Occipital lobe (tissue), 2 donors: ENCODE data around the gene TUBG1. TPM values are rescaled to one million over a fixed set of nuclear protein-coding genes. Genes with fewer than 3 reads are reported as not detected.

Experiments used
- DNase-seq: peaks from one replicate; lab custom pipeline; 2025; lab: John Stamatoyannopoulos, UW
- total RNA-seq: library from RNA; depleted of rRNA; stranded (reverse); fragments of >200 nt; gene quantifications from one replicate; pipeline ENCODE4 v1.2.3, GENCODE V29; 2014

Gene TUBG1
- total RNA-seq: 10.3 TPM

DNA sequence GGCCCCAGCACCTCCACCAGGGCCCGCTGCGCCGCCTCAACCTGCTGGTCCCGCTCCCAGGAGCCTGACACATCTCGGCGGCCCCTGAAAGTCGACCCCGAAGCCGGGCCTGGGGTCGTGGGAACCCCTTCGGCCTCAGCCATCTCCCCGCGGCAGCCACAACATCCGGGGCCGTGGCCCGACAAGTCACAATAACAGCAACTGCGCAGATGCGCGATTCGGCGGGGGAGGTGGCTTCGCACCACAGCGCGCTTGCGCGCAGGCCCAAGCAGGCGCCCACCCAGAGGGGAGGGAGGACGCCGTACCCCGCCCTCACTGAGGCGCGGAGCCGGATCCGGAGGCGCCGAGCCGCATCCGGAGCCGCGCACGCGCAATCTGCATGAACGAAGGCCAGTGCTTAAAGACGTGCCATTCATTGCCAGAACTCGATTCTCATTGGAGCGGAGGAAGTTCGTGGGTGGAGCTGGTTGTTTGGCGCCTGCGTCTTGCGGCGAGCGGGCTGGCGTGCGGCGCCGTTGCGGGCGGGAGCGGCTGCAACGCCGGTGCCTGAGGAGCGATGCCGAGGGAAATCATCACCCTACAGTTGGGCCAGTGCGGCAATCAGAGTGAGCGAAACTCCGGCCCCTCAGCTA, at the start of gene TUBG1, which contains the start of gene RETREG3:
TSS of gene TUBG1 (plus strand) at position 502 of the 632 bp plus-strand sequence. CDS start at position 557, 55 bp downstream.
TSS of gene RETREG3 (minus strand) at position 193 of the 632 bp plus-strand sequence. CDS start at position 143, 50 bp downstream.
- DNase-seq: peak; percentile 97

DNA sequence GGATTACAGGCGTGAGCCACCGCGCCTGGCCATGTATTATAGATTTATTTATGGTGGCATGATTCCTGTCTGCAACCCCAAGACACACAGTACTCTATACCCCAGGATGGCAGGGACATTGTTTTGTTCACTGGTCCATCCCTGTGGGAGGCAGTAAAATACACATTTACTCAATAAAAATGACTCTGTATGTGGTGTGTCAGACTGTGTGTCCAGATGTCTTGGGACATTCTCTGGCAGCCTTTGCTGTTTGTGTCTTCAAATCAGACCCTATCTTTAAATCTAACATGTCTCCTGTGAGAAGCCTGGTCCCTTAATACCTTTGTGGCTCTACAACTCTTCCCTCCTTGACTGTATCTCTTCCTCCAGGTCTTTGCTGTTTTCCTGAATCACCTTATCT, 49.2 kb upstream of the TUBG1 start:
- DNase-seq: no peak

DNA sequence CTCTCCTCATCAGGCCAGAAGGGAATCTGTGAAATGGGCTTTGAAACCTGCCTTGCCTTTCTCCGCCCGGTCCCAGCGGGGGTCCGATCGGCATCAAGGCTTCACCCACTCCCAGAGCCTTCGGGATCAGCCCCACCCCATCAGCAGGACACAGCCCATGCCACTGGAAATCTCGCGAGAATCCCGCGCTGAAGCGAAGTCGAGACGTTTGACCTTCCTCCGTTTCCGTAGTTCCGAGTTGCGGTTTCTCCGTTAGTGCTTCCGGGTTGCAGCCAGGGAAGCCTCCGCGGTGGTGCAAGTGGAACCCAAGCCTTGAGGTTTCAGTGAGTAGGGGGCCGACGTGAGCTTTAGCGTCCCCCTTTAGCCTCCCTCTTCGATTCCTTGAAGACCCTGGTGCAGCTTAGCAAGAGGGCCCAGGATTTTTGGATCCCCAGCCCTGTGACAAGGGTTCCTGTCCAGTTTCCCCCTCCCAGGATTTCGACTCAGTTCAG, 47.5 kb upstream of the TUBG1 start, which contains the start of gene COASY:
TSS of gene COASY (plus strand) at position 252 of the 491 bp plus-strand sequence. CDS start 475 bp downstream, outside the sequence.
- DNase-seq: peak; percentile 91

DNA sequence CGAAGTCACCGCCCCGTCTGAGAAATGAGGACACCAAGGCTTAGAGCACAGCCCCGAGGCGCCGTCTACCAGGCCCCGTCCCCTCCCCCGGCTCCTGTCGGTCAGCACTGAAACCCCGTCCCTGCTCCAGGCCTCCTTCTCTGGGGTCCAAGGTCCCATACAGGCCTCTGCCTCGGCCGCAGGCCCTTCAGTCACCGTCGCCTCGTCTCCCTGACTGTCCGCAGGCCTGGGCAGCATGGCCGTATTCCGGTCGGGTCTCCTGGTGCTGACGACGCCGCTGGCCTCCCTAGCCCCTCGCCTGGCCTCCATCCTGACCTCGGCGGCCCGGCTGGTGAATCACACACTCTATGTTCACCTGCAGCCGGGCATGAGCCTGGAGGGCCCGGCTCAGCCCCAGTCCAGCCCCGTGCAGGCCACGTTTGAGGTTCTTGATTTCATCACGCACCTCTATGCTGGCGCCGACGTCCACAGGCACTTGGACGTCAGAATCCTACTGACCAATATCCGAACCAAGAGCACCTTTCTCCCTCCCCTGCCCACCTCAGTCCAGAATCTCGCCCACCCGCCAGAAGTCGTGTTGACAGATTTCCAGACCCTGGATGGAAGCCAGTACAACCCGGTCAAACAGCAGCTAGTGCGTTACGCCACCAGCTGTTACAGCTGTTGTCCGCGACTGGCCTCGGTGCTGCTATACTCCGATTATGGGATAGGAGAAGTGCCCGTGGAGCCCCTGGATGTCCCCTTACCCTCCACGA, 46.9 kb upstream of the TUBG1 start:
- DNase-seq: no peak

DNA sequence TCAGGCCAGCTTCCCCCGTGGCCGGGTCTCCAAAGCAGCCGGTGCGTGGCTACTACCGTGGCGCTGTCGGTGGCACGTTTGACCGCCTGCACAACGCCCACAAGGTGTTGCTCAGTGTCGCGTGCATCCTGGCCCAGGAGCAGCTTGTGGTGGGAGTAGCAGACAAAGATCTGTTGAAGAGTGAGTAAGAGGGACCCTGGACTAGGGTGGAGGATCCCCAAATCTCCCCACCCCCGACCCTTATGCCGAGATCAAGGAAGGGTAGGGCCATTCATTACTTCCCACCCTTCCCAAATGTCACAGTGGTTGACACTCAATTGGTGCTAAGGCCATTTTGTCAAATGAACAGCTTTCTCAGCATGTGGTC, 46.4 kb upstream of the TUBG1 start:
- no peak for DNase-seq

DNA sequence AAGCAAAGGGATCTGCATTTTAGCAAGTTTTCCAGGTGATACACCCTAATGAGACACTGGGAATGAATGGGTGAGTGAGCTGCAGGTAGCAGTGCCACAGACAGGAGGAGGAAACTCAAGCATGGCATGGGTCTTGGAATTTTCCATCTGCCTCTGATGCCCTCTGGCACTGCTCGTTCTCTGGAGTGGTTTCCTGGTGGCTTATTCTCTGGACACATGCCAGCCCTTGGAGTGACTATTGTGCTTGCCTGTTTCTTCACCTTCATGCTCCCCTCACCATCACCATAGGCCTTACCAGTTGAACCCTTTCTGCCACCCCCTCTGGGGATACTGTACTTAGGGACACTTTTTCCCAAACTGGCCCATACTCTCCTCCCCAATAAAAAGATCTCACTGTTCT, 45.9 kb upstream of the TUBG1 start:
- no peak for DNase-seq

DNA sequence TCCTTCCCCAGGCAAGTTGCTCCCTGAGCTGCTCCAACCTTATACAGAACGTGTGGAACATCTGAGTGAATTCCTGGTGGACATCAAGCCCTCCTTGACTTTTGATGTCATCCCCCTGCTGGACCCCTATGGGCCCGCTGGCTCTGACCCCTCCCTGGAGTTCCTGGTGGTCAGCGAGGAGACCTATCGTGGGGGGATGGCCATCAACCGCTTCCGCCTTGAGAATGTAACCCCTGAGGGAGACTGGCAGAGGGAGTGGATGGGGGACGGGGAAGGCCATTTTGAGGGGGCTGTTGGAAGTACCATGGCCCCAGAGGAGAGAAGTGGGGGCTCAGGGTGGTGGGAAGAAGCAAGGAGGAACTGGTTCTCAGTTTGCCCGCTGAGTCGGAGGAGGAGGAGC, 45.5 kb upstream of the TUBG1 start:
- no peak for DNase-seq

DNA sequence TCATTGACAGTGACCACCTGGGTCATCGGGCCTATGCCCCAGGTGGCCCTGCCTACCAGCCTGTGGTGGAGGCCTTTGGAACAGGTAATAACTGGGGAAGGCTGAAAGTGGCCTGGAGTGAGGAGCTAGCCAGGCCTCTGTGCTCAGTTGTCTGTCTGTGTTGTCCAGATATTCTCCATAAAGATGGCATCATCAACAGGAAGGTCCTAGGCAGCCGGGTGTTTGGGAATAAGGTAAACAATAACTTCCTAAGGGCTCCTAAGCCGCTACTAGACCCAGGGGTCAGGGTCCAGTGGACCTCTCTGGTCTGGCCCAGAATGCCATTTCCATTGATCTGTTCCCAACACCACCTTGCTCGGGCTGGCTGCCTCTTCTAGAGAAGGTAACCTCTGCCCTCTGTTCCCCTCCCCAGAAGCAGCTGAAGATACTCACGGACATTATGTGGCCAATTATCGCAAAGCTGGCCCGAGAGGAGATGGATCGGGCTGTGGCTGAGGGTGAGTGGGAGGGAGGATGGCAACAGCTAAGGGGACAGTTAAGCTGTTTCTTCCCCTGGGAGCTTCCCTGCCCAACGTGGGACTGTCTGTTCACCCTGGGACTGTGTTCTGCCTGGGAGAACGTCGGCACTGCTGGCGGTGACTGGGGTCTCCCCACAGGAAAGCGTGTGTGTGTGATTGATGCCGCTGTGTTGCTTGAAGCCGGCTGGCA, 44.5 kb upstream of the TUBG1 start:
- no peak for DNase-seq

DNA sequence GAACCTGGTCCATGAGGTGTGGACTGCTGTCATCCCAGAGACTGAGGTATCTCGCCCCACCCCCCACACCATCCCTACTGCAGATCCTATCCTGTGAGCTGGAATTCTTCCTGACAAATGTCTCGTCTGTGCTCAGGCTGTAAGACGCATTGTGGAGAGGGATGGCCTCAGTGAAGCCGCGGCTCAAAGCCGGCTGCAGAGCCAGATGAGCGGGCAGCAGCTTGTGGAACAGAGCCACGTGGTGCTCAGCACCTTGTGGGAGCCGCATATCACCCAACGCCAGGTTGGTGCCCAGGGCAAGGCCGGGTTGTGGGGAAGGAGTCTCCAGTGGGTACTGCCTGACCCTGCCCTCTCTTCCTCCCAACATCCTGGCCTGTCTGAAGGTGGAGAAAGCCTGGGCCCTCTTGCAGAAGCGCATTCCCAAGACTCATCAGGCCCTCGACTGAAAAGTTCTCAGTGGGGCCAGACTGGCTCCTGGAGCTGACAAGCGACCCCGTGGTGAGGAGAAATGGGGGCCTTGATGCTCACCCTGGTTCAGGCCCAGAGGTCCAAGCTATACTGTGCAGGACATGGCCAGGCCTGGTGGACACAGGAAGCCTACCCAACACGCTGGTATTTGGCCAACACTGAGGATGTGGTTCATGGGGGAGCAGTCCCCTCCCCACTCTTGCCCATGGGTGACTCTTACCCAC, 43.8 kb upstream of the TUBG1 start:
- no peak for DNase-seq

DNA sequence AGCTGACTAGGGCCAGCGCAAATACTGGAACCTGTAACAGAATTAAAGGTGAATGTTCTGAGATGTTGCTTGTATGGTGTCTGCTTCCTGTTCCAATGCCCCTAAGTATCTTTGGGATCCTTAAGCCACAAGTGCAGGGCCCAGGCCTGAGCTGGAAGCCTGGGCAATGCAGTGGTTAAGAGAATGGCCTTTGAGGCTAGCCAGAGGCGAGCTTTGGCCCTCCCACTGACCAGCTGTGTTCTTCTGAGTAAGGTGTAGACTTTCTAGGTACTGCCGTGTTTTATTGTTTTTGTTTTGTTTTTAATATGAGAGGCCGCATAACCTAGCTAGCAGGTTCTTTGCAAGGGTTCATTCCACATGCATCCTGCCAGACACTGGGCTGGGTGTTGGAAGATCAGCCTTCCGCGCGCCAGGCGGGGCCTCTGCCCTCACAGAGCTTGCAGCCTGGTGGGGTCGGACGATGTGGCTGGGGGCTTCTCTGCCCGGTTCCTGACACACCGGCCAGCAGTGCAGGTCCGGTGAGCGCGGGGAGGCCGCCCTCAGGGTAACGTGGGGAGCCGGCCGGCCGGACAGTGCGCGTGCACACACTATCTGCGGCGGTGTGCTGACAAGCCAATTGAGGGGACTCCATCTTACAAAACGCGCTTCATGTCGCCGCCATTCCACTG, 43.1 kb upstream of the TUBG1 start:
- DNase-seq: no peak

DNA sequence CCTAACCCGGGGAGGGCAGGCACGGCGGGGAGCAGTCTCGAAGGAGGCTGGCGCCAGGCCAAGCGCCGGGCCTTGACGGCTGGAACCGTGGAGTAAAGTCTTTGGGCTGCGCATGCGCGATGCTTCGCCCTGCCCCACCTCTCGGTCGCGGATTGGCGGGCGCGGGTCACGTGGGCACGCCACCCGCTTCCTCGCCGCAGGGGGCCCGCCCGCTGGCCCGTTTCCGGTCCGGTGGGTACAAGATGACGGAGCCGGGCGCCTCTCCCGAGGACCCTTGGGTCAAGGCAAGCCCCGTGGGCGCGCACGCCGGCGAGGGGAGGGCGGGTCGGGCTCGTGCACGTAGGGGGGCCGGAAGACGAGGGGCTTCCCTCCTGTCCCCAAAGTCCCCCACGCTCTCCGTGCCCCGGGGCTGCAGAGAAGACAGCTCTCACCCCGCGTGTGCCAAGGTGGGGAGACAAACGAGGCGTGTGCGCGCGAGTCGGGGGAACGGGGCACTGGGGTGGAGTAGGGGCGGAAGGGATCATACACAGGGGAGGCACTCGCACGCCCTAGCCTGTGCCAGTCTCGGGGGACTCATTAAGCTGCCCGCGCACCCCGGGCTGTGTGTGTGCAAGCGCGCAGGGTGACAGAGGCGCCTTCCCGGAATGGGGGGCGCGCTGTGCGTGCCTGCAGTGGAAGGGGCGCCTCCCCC, 42.5 kb upstream of the TUBG1 start, which contains the start of gene MLX:
TSS of gene MLX (plus strand) at position 218 of the 691 bp plus-strand sequence. CDS start at position 243, 25 bp downstream.
- peak; percentile 74 for DNase-seq

DNA sequence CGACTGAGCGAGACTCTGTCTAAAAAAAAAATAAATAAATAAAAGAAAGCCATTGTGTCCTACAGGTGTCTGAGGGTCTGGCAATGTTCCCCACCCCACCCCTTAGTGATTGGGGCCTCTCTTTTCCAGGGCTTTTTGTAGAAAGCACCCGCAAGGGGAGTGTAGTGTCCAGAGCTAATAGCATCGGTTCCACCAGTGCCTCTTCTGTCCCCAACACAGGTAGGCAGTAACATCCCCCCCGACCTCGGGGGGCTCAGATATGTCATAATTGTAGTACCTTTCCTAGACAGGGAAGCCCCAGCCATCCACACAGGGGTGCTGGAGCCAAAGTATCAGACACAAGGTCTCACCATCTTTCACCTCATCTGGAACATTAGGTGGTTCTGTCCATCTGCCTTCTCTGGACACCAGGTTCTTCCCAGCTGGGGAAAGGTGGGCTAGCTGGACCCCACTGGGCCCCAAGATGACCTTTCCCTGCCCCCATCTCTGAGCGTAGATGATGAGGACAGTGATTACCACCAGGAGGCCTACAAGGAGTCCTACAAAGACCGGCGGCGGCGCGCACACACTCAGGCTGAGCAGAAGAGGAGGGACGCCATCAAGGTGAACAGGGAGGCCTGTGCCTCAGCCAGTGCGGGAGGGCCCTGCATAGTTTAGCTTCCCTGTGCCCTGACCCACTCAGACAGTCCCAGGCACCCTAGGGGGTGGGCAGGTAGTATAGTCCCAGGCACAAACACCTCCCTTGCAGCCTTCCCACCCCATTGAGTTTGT, 41.0 kb upstream of the TUBG1 start:
- no peak for DNase-seq

DNA sequence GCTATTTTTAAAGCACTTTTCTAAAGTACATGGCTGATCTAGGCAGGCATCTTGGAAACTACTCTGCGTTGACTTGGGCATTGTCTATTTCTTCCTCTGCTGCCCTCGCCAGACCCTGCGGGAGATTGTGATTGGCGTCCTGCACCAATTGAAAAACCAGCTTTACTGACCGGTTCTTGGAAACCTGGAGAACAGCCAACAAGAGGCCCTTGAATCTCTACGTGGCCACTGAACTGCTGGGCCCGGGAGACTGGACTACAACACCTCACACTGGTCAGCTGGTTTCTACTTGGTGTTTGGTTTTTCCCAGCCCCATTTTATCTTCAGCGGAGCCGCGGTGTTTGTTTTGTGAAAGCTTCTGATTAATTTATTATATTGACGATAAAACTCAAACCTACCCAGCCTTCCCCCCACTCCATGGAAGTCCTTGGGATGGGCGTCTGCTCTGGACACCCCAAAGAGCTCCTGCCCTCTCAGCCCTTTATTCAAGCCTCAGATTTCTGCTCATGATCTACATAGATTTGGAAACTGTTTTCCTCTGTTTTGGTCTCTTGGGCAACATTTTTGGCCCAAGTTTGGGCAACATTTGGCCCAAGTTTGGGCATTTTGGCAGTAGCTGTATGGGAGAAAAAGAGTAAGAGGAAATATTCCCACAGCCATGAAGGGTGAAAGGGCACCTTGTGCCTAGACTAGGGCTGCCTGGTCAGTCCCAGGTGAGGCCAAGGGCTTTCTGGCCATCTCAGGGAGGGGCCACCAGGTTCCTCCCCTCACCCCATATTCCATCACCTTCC, 37.9 kb upstream of the TUBG1 start:
- DNase-seq: no peak

DNA sequence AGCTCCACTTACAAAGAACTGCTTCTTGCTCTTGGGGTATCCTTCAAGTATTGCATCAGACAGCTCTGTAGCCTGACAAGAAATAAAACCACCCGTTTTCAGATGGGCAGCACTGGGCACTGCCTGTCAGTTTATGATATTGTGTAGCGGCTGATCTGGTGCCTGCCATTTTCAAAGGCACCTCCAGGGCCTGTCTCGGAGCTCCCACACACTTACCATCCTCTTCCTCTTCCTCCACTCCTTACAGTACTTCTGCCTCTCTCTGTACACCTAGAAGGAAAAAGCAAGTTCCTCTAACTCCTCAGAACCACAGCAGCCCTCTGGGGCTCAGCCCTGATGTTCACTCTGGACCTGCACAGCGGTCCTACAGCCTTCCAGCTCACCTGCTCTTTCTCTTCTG, 36.4 kb upstream of the TUBG1 start:
- DNase-seq: no peak

DNA sequence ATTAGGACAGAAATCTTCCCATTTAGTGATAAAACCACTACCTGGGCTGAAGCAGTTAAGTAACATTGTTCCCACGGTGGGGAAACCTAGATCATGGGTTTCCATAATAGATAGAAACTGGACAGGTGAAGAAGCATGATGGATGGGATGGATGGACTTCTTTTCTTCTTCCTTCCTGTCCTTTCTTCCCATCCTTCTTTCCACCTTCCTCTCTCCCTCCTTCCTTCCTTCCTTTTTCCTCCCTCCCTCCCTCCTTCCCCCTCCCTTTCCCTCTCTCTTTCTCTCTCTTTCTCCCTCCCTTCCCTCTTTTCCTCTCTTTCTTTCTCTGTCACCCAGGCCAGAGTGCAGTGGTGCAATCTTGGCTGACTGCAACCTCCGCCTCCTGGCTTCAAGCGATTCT, 35.0 kb upstream of the TUBG1 start:
- DNase-seq: no peak

DNA sequence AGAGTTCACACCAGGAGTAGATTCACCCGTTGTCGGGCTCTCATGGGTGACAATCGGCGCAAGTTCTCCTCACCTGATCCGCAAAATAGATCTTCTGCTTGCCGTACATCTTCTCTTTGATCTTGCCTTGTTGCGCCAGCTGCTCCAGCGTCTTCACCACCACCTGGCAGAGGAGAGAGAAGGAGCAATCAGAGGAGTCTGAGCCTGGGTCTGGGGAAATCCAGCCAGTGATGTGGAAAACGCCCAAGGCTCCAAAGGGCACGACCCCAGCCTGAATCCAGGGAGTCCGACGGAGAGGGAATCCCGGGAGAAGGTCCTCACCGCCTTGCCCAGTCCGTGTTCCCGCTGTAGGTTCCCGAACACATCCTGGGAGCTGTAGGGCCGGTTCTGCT, 32.3 kb upstream of the TUBG1 start:
- no peak for DNase-seq

DNA sequence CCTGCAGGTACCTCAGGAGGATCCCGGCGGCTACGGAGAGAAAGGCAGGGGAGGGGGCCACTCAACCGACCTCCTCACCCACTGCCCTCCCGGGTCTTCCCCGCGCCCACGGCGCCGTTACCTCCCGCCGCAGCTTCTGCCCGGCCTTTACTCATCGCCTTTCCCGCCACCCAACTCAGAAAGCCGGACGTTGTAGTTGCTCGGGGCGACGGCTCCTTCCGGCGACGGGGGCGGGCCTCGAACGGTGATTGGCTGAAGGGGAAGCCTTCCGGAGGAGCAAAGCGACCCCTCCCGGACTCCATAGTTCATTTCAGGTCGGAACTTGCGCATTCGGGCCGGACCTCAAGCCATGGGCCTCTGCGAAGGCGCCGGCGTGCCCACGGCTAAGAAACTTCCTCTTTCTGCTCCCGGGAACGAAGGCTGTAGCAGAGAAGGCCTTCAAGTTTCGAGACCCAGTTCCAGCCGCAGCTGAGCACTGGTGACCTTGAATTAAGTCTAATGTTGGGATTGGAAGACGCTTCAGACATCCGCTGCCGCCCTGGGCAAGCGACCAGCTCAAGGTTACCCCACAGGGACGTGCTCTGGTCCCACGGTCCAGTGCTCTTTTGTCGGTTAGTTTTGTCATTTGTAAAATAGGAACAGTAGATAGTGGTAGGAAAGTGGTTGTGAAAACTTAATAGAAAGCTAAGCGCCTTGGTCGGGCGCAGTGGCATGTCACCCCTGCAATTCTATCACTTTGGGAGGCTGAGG, 31.8 kb upstream of the TUBG1 start, which contains the start of gene PSMC3IP:
TSS of gene PSMC3IP (minus strand) at position 198 of the 750 bp plus-strand sequence. CDS start at position 155, 43 bp downstream.
- DNase-seq: peak; percentile 90
